HepG2 (cell line): ENCODE measurements around the gene DSG2. TPM values are rescaled to one million over a fixed set of nuclear protein-coding genes. Genes with fewer than 3 reads are reported as not detected.

Source experiments
- ATF2 ChIP-seq: sonication (generic); formaldehyde crosslinking; IDR thresholded peaks from 2 replicates; pipeline ENCODE4 v1.4.0; 2020; ENCODE audit warnings: missing genetic modification reagents
- BATF2 ChIP-seq: sonication (generic); formaldehyde crosslinking; IDR thresholded peaks from 2 replicates; pipeline ENCODE4 v1.8.0; 2022; ENCODE audit warnings: mild to moderate bottlenecking, missing genetic modification reagents, moderate library complexity
- DRAP1 ChIP-seq: IDR thresholded peaks from 2 replicates; pipeline ENCODE4 v1.6.1; 2016; ENCODE audit warnings: missing genetic modification reagents, missing compliant biosample characterization
- ELF1 ChIP-seq: sonication (generic); formaldehyde crosslinking; IDR thresholded peaks from 2 replicates; pipeline ENCODE4 v1.4.0; 2020; ENCODE audit warnings: missing genetic modification reagents
- FOXP4 ChIP-seq: sonication (generic); formaldehyde crosslinking; IDR thresholded peaks from 2 replicates; pipeline ENCODE4 v1.4.0; 2020; ENCODE audit warnings: missing genetic modification reagents
- KLF13 ChIP-seq: sonication (generic); formaldehyde crosslinking; IDR thresholded peaks from 2 replicates; pipeline ENCODE4 v1.4.0; 2020; ENCODE audit warnings: mild to moderate bottlenecking, missing genetic modification reagents
- KLF6 ChIP-seq: IDR thresholded peaks from 2 replicates; pipeline ENCODE4 v1.8.0; 2016; ENCODE audit warnings: missing biosample characterization, missing genetic modification reagents
- KMT2B ChIP-seq: IDR thresholded peaks from 2 replicates; pipeline ENCODE4 v1.6.1; 2016; ENCODE audit warnings: missing genetic modification reagents, missing compliant biosample characterization
- MAFF ChIP-seq: IDR thresholded peaks from 2 replicates; pipeline ENCODE4 v1.6.1; 2011; ENCODE audit warnings: low read depth, low read length, improper control_type of control experiment
- MBD4 ChIP-seq: IDR thresholded peaks from 2 replicates; pipeline ENCODE4 v1.6.1; 2012; ENCODE audit warnings: low read length, inconsistent platforms, borderline replicate concordance
- NR2F6 ChIP-seq, 2 experiments: IDR thresholded peaks; 2 replicates each; pipeline ENCODE4 v1.6.1; 2016; ENCODE audit warnings: antibody characterized with exemption in 1 of 2, mild to moderate bottlenecking in 1 of 2
- NRL ChIP-seq: sonication (generic); formaldehyde crosslinking; IDR thresholded peaks from 2 replicates; pipeline ENCODE4 v1.5.0; 2020; ENCODE audit warnings: missing genetic modification reagents, mild to moderate bottlenecking, moderate library complexity, borderline replicate concordance
- PHF5A ChIP-seq: IDR thresholded peaks from one replicate; pipeline ENCODE4 v1.6.1; 2018; ENCODE audit warnings: low read depth, missing genetic modification reagents; ENCODE audit not compliant: unreplicated experiment
- POGZ ChIP-seq: sonication (generic); formaldehyde crosslinking; IDR thresholded peaks from 2 replicates; pipeline ENCODE4 v1.4.0; 2020; ENCODE audit warnings: mild to moderate bottlenecking, missing genetic modification reagents
- PPARG ChIP-seq: conservative IDR thresholded peaks from 2 replicates; pipeline ENCODE4 v1.6.1; 2016; ENCODE audit warnings: missing biosample characterization, missing genetic modification reagents
- RBAK ChIP-seq: sonication (generic); formaldehyde crosslinking; IDR thresholded peaks from 2 replicates; pipeline ENCODE4 v1.5.1; 2020; ENCODE audit warnings: mild to moderate bottlenecking, missing genetic modification reagents
- RFX5 ChIP-seq: IDR thresholded peaks from 2 replicates; pipeline ENCODE4 v1.6.1; 2011; ENCODE audit warnings: low read depth, low read length, improper control_type of control experiment
- SKI ChIP-seq: fragments of 450-650 bp; IDR thresholded peaks from one replicate; pipeline ENCODE4 v1.6.1; 2018; ENCODE audit warnings: mild to moderate bottlenecking; ENCODE audit not compliant: partially characterized antibody
- SRY ChIP-seq: sonication (generic); formaldehyde crosslinking; IDR thresholded peaks from 2 replicates; pipeline ENCODE4 v1.8.0; 2022; ENCODE audit warnings: mild to moderate bottlenecking, missing genetic modification reagents
- TRAFD1 ChIP-seq: sonication (generic); formaldehyde crosslinking; IDR thresholded peaks from 2 replicates; pipeline ENCODE4 v1.5.1; 2020; ENCODE audit warnings: missing genetic modification reagents, mild to moderate bottlenecking, borderline replicate concordance
- ZBTB42 ChIP-seq: sonication (generic); formaldehyde crosslinking; IDR thresholded peaks from 2 replicates; pipeline ENCODE4 v1.5.0; 2020; ENCODE audit warnings: mild to moderate bottlenecking, missing genetic modification reagents
- ZFY ChIP-seq: sonication (generic); formaldehyde crosslinking; IDR thresholded peaks from 2 replicates; pipeline ENCODE4 v1.4.0; 2020; ENCODE audit warnings: missing genetic modification reagents
- ZMAT3 ChIP-seq: sonication (generic); formaldehyde crosslinking; conservative IDR thresholded peaks from 2 replicates; pipeline ENCODE4 v1.7.0; 2021; ENCODE audit warnings: missing genetic modification reagents
- ZNF180 ChIP-seq: sonication (generic); formaldehyde crosslinking; IDR thresholded peaks from 2 replicates; pipeline ENCODE4 v1.4.0; 2020; ENCODE audit warnings: low read depth, missing genetic modification reagents, borderline replicate concordance
- ZNF382 ChIP-seq: sonication (generic); formaldehyde crosslinking; IDR thresholded peaks from 2 replicates; pipeline ENCODE4 v1.5.0; 2020; ENCODE audit warnings: missing genetic modification reagents, mild to moderate bottlenecking, borderline replicate concordance
- ZNF720 ChIP-seq: sonication (generic); formaldehyde crosslinking; IDR thresholded peaks from 2 replicates; pipeline ENCODE4 v1.4.0; 2020; ENCODE audit warnings: missing genetic modification reagents
- polyA plus RNA-seq, 8 experiments: library from polyadenylated mRNA; depleted of rRNA in 3 of 8; stranded (reverse) in 7 of 8; unstranded in 1 of 8; fragments of >200 nt; fragmentation: Illumina TruSeq in 4 of 8; extraction: Trizol in 4 of 8; gene quantifications; 2 replicates each; pipeline versions ENCODE4 v1.2.1 to v1.2.3, GENCODE V29; 2011 to 2016; ENCODE audit warnings: low read depth in 4 of 8, missing spikeins in 1 of 8, mixed read lengths in 1 of 8; ENCODE audit not compliant: insufficient read depth in 1 of 8
- total RNA-seq, 5 experiments: library from RNA; depleted of rRNA; stranded (reverse); fragments of >200 nt; fragmentation: Illumina TruSeq; extraction: Trizol; gene quantifications; 2 replicates each; pipeline ENCODE4 v1.2.3, GENCODE V29; 2016; ENCODE audit warnings: low read depth in 1 of 5

DSG2 gene
- total and polyA plus RNA-seq, 2 of the 13 experiments (the other 11 are each of a cell fraction or from before 2014, with no cell fraction given): 23.3 to 66.7 TPM

- peak; percentile 82 for TF ChIP-seq ATF2
- TF ChIP-seq ELF1 (CRISPR knock-in tag): no peak
- TF ChIP-seq SKI: peak; percentile 24
- no peak for TF ChIP-seq MBD4
- TF ChIP-seq KMT2B (CRISPR knock-in tag): no peak
- TF ChIP-seq KLF13: no peak
- no peak for TF ChIP-seq ZNF180 (CRISPR knock-in tag)
- no peak for TF ChIP-seq ZNF382 (CRISPR knock-in tag)
- no peak for TF ChIP-seq BATF2 (CRISPR knock-in tag)
- TF ChIP-seq DRAP1 (CRISPR knock-in tag): peak; percentile 97
- peak; percentile 86 for TF ChIP-seq PPARG (CRISPR knock-in tag)
- 0 out of 2 replicates have a peak, but pooled peaks have one; percentile 42 for TF ChIP-seq KLF6
- TF ChIP-seq PHF5A (CRISPR knock-in tag): no peak
- TF ChIP-seq ZFY (CRISPR knock-in tag): 0 out of 2 replicates have a peak, but pooled peaks have one; percentile 30
- no peak for TF ChIP-seq NRL
- peak; percentile 88 for TF ChIP-seq POGZ (CRISPR knock-in tag)
- no peak for TF ChIP-seq ZBTB42
- peak; percentile 57; the same call in 1 of the 2 replicates for TF ChIP-seq NR2F6 (IDR thresholded peaks at IDR 0.05)
- TF ChIP-seq NR2F6 (CRISPR knock-in tag; IDR thresholded peaks at IDR 0.05): peak; percentile 71
- TF ChIP-seq RBAK: no peak
- TF ChIP-seq TRAFD1 (CRISPR knock-in tag): no peak
- TF ChIP-seq ZMAT3 (CRISPR knock-in tag): no peak
- TF ChIP-seq FOXP4 (CRISPR knock-in tag): peak; percentile 92
- TF ChIP-seq SRY (CRISPR knock-in tag): no peak
- peak; percentile 49 for TF ChIP-seq MAFF
- TF ChIP-seq ZNF720: no peak
- no peak for TF ChIP-seq RFX5
These were observed 93.7 kb downstream of the DSG2 start, which contains the start of gene TTR (continued) for GRCh38 chr18:31591628-31592027.
